A172 (cell line): ENCODE measurements around the gene RSBN1L. TPM values are rescaled to one million over a fixed set of nuclear protein-coding genes. Genes with fewer than 3 reads are reported as not detected.
A peak's percentile ranks its signal among the peaks of the same experiment; 100 is the strongest.

Experiments
- DNase-seq: peaks from one replicate; pipeline ENCODE4 v3.0.0-alpha.2; 2015; ENCODE audit warnings: low spot score
- total RNA-seq: library from RNA; depleted of rRNA; stranded (reverse); fragments of >200 nt; shearing (Covaris generic); gene quantifications from 2 replicates; pipeline ENCODE4 v1.2.3, GENCODE V29; 2014

The RSBN1L gene
- total RNA-seq, 1 experiment from 2014 or later: 19.4 TPM

- no peak for DNase-seq
These were observed 33.5 kb downstream of the RSBN1L start for GRCh38 chr7:77729574-77730348.

- no peak for DNase-seq
These were observed 35.5 kb downstream of the RSBN1L start for GRCh38 chr7:77731716-77732115.

- DNase-seq: no peak
These were observed 38.6 kb downstream of the RSBN1L start for GRCh38 chr7:77734659-77735421.

- DNase-seq: no peak
These were observed 39.2 kb downstream of the RSBN1L start for GRCh38 chr7:77735457-77735856.

GRCh38 chr7:77736991-77737390, 40.7 kb downstream of the RSBN1L start:
- DNase-seq: no peak

GRCh38 chr7:77738382-77738781, 42.1 kb downstream of the RSBN1L start:
- no peak for DNase-seq

GRCh38 chr7:77738871-77739270, 42.6 kb downstream of the RSBN1L start:
- peak; percentile 62 for DNase-seq

GRCh38 chr7:77740257-77740656, 44.0 kb downstream of the RSBN1L start:
- DNase-seq: no peak

- no peak for DNase-seq
These were observed 47.3 kb downstream of the RSBN1L start for GRCh38 chr7:77743518-77743917.

GRCh38 chr7:77745746-77746145, 49.5 kb downstream of the RSBN1L start:
- DNase-seq: no peak

GRCh38 chr7:77746164-77746823, 50.0 kb downstream of the RSBN1L start:
- no peak for DNase-seq

- no peak for DNase-seq
These were observed 50.5 kb downstream of the RSBN1L start for GRCh38 chr7:77746824-77747165.

- no peak for DNase-seq
These were observed 50.9 kb downstream of the RSBN1L start for GRCh38 chr7:77747178-77747577.

- DNase-seq: no peak
These were observed 51.5 kb downstream of the RSBN1L start for GRCh38 chr7:77747718-77748117.

- DNase-seq: no peak
These were observed 55.8 kb downstream of the RSBN1L start for GRCh38 chr7:77752016-77752415.

GRCh38 chr7:77753173-77753572, 56.9 kb downstream of the RSBN1L start:
- DNase-seq: no peak

GRCh38 chr7:77757589-77757988, 61.3 kb downstream of the RSBN1L start:
- DNase-seq: no peak

GRCh38 chr7:77759294-77759889, 63.1 kb downstream of the RSBN1L start:
- DNase-seq: peak; percentile 76

GRCh38 chr7:77760809-77761453, 64.7 kb downstream of the RSBN1L start:
- no peak for DNase-seq

GRCh38 chr7:77765481-77765880, 69.2 kb downstream of the RSBN1L start:
- no peak for DNase-seq

- no peak for DNase-seq
These were observed 69.9 kb downstream of the RSBN1L start for GRCh38 chr7:77765906-77766800.
